ENCODE data around the gene MMP25.

DNA sequence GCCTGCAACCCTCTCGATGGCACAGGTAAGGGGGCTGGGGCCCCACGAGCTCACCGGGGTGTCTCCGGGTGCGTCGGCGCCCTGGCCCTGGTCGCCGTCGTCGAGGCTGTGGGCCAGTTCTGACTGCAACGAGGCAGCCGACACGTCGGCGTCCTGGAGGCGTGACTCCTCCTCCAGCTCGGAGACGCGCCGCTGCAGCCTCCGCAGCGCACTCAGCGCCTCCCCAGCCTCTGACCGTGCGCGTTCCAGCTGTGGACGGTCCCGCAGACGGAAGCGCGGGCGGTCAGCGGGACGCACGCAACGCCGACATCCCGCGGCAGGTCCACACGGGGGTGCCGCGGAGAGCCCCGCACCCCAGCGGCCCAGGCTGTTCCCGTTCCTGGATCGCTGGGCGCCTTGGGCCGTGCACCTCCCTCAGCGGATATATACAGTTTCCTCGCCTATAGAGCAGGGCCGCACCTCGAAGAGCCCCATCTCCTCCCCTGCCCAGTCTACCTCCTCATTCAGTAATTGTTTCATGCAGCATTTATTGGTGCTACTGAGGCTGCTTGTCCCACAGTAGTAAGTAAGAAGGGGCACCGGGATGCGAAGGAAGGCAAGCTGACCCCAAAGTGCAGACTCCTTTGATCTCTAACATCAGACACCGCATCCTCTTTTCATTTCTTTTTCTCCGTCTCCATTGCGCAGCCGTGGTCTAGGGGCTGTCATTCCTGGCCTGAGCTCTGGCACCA lies 16.7 kb upstream of the MMP25 start:
- TF ChIP-seq, protein P1, sequence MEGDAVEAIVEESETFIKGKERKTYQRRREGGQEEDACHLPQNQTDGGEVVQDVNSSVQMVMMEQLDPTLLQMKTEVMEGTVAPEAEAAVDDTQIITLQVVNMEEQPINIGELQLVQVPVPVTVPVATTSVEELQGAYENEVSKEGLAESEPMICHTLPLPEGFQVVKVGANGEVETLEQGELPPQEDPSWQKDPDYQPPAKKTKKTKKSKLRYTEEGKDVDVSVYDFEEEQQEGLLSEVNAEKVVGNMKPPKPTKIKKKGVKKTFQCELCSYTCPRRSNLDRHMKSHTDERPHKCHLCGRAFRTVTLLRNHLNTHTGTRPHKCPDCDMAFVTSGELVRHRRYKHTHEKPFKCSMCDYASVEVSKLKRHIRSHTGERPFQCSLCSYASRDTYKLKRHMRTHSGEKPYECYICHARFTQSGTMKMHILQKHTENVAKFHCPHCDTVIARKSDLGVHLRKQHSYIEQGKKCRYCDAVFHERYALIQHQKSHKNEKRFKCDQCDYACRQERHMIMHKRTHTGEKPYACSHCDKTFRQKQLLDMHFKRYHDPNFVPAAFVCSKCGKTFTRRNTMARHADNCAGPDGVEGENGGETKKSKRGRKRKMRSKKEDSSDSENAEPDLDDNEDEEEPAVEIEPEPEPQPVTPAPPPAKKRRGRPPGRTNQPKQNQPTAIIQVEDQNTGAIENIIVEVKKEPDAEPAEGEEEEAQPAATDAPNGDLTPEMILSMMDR (IDR thresholded peaks at IDR 0.05): no peak
- TF ChIP-seq POLR2AphosphoS5 (IDR thresholded peaks at IDR 0.05; ENCODE audit: low read depth, low read length) (no peak), SIN3A (IDR thresholded peaks at IDR 0.05; ENCODE audit: borderline replicate concordance, insufficient read depth, low read depth, low read length) (no peak), TCF7L2 (IDR thresholded peaks at IDR 0.05; ENCODE audit: low read depth, low read length) (no peak)
- TF ChIP-seq, protein P2, sequence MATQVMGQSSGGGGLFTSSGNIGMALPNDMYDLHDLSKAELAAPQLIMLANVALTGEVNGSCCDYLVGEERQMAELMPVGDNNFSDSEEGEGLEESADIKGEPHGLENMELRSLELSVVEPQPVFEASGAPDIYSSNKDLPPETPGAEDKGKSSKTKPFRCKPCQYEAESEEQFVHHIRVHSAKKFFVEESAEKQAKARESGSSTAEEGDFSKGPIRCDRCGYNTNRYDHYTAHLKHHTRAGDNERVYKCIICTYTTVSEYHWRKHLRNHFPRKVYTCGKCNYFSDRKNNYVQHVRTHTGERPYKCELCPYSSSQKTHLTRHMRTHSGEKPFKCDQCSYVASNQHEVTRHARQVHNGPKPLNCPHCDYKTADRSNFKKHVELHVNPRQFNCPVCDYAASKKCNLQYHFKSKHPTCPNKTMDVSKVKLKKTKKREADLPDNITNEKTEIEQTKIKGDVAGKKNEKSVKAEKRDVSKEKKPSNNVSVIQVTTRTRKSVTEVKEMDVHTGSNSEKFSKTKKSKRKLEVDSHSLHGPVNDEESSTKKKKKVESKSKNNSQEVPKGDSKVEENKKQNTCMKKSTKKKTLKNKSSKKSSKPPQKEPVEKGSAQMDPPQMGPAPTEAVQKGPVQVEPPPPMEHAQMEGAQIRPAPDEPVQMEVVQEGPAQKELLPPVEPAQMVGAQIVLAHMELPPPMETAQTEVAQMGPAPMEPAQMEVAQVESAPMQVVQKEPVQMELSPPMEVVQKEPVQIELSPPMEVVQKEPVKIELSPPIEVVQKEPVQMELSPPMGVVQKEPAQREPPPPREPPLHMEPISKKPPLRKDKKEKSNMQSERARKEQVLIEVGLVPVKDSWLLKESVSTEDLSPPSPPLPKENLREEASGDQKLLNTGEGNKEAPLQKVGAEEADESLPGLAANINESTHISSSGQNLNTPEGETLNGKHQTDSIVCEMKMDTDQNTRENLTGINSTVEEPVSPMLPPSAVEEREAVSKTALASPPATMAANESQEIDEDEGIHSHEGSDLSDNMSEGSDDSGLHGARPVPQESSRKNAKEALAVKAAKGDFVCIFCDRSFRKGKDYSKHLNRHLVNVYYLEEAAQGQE (IDR thresholded peaks at IDR 0.05; ENCODE audit: insufficient read depth in 1 of 2, low read depth in 2 of 2, low read length in 1 of 2): no peak

Measured in Panc1 (cell line).